PFSK-1 (cell line): Measurements from ENCODE around the gene SBF1.

ENCODE experiments used
- FOXP2 ChIP-seq: optimal IDR thresholded peaks from 2 replicates; pipeline ENCODE3; 2011; ENCODE audit warnings: borderline replicate concordance, control low read depth, inconsistent platforms; ENCODE audit not compliant: insufficient read depth; ENCODE audit errors: extremely low read length, extremely low read depth
- POLR2AphosphoS5 ChIP-seq: IDR thresholded peaks from 2 replicates; pipeline ENCODE4 v1.6.1; 2012; ENCODE audit warnings: low read depth, mild to moderate bottlenecking, control low read depth, low read length, moderate library complexity
- SIN3A ChIP-seq: IDR thresholded peaks from 2 replicates; pipeline ENCODE4 v1.6.1; 2012; ENCODE audit warnings: mild to moderate bottlenecking, low read length, moderate library complexity, borderline replicate concordance; ENCODE audit not compliant: insufficient read depth
- TAF1 ChIP-seq: IDR thresholded peaks from 2 replicates; pipeline ENCODE4 v1.6.1; 2012; ENCODE audit warnings: low read length, control low read depth, borderline replicate concordance; ENCODE audit not compliant: insufficient read depth
- TF ChIP-seq, protein P1 (sequence below), 2 experiments: IDR thresholded peaks; 2 replicates each; pipeline versions ENCODE4 v1.6.1 to v1.8.0; 2011 to 2012; ENCODE audit warnings: low read depth in 2 of 2, low read length in 2 of 2, control low read depth in 1 of 2, inconsistent platforms in 1 of 2, mild to moderate bottlenecking in 1 of 2, moderate library complexity in 1 of 2; ENCODE audit not compliant: insufficient read depth in 1 of 2

Gene SBF1

DNA sequence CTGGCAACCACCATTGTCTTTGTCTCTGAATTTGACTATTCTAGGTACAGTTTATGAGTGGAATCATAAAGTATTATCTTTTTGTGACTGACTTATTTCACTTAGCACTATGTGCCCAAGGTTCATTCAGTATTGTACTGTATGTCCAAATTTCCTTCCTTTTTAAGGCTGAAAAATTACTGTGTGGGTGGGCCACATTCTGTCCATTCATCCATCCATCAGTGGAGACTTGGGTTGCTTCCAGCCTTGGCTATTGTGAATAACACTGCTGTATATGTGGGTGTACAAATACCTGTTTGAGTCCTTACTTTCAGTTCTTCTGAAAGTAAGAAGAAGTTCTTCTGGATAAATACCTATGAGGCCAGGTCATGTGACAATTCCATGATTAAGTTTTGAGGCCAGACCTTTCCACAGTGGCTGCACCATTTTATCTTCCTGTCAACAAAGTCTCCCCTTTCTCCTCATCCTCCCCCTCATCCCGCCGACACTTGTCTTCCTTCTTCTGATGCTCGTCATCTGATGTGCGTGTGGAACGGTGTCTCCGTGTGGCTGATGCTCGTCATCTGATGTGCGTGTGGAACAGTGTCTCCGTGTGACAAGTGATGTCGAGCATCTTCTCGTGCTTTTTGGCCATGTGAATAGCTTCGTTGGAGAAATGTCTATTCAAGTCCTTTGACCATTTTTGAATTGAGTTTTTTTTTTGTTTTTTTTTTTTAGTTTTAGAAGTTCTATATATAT lies 49.5 kb downstream of the SBF1 start:
- TF ChIP-seq FOXP2 (no peak), TAF1 (no peak), SIN3A (no peak), POLR2AphosphoS5 (no peak)
- TF ChIP-seq, protein P1, sequence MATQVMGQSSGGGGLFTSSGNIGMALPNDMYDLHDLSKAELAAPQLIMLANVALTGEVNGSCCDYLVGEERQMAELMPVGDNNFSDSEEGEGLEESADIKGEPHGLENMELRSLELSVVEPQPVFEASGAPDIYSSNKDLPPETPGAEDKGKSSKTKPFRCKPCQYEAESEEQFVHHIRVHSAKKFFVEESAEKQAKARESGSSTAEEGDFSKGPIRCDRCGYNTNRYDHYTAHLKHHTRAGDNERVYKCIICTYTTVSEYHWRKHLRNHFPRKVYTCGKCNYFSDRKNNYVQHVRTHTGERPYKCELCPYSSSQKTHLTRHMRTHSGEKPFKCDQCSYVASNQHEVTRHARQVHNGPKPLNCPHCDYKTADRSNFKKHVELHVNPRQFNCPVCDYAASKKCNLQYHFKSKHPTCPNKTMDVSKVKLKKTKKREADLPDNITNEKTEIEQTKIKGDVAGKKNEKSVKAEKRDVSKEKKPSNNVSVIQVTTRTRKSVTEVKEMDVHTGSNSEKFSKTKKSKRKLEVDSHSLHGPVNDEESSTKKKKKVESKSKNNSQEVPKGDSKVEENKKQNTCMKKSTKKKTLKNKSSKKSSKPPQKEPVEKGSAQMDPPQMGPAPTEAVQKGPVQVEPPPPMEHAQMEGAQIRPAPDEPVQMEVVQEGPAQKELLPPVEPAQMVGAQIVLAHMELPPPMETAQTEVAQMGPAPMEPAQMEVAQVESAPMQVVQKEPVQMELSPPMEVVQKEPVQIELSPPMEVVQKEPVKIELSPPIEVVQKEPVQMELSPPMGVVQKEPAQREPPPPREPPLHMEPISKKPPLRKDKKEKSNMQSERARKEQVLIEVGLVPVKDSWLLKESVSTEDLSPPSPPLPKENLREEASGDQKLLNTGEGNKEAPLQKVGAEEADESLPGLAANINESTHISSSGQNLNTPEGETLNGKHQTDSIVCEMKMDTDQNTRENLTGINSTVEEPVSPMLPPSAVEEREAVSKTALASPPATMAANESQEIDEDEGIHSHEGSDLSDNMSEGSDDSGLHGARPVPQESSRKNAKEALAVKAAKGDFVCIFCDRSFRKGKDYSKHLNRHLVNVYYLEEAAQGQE (IDR thresholded peaks at IDR 0.05; ENCODE audit: insufficient read depth in 1 of 2, low read depth in 2 of 2, low read length in 2 of 2): no peak

DNA sequence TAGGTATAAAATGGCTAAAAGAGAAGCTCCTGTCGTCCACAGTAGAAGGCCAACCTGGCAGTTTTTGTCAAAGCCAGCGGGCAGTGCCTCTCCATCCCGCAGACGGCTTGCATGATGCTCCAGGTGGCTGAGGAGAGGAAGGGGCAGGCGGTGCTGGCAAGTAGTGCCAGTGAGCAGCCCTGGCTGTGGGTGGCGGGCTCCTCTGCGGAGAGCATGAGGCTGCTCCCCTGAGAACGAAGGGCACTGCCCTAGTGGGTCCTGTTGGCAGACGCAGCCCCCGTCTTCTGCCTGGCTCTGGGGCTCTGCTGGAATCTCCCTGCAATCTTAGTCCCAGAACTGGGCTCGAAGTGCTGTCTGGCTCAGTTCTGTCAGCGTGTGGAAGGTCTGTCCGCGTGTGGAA lies 50.9 kb downstream of the SBF1 start:
- TF ChIP-seq POLR2AphosphoS5 (no peak), SIN3A (no peak), TAF1 (no peak), FOXP2 (no peak)
- TF ChIP-seq, protein P1 (IDR thresholded peaks at IDR 0.05; ENCODE audit: insufficient read depth in 1 of 2, low read depth in 2 of 2, low read length in 2 of 2): no peak

DNA sequence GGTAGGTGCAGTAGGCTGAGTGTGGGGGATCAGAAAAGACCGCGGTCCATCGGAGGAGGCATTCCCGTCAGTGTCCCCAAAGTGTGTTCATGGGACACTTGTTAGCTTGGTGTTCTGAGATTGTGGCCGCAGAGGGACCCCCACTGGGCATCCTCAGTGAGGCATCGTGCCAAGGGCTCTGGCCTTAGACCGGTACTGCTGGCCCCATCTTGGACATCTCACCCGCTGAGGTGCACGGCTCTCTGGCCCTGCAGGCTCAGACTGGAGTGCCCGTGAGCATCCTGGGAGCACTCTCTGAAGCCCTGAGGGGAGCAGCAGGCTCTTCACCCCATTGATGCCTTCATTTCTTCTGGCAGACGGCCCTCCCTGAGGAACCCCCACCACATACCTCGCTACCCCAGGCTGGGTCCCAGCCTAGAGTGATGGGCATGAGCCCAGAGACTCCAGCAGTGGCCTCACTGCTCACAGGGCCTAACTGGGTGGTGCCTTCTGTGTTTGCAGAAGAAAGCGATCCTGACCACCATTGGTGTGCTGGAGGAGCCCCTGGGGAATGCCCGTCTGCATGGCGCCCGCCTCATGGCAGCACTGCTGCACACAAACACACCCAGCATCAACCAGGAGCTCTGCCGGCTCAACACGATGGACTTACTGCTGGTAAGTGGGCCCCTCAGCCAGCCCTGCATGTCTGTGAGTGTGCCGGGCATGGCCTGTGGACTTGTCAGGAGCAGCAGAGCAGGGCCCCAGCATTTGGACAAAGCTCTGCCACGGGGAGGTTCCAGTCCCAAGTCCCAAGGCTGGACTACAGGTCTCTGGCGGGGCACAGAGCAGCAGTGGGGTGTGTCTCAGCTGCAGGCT lies 51.6 kb downstream of the SBF1 start:
- TF ChIP-seq, protein P1 (IDR thresholded peaks at IDR 0.05; ENCODE audit: insufficient read depth in 1 of 2, low read depth in 2 of 2, low read length in 2 of 2): no peak
- TF ChIP-seq FOXP2: no peak
- no peak for TF ChIP-seq TAF1
- TF ChIP-seq SIN3A: no peak
- TF ChIP-seq POLR2AphosphoS5: no peak

DNA sequence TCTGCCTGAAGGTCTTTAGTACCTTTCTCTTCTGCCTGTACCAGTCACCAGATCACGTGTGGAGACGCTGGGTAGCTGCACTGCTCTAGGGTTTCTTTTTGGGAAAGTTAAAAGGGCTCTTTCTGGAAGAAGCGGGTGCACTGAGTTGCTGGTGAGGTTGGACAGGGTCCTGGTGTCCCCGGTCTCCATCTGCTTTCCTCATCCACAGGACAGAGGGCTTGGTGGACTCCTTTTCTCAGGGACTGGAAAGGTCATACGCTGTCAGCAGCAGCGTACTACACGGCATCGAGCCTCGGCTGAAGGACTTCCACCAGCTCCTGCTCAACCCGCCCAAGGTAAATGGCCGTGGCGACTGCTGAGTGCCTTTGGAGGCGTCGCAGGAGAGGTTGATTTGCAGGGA lies 52.8 kb downstream of the SBF1 start:
- TF ChIP-seq, protein P1 (IDR thresholded peaks at IDR 0.05; ENCODE audit: insufficient read depth in 1 of 2, low read depth in 2 of 2, low read length in 2 of 2): no peak
- TF ChIP-seq POLR2AphosphoS5 (no peak), TAF1 (no peak), FOXP2 (no peak), SIN3A (no peak)
